Panc1 (cell line): Measurements from ENCODE around the gene AP3B1. TPM values are rescaled to one million over a fixed set of nuclear protein-coding genes. Genes with fewer than 3 reads are reported as not detected.

Source experiments
- ATAC-seq: fragments of 200-7000 bp; cut with Tn5 transposase; 2 replicates; pipeline ENCODE4 v1.9.1; 2020; ENCODE audit warnings: mild to moderate bottlenecking, moderate library complexity
- BruUV-seq: library from RNA; stranded (reverse); fragments of 400-500 nt; replicated peaks from 2 replicates; lab custom pipeline; 2021; lab: Mats Ljungman, UMichigan
- CTCF ChIA-PET: fragments of 300-600 bp; sonication (Branson Sonifier 250); formaldehyde crosslinking; loops from one replicate; lab custom pipeline; 2022; ENCODE audit warnings: antibody characterized with exemption; lab: Charles Lee
- POLR2A ChIA-PET: fragments of 300-600 bp; sonication (Branson Sonifier 250); formaldehyde crosslinking; loops from one replicate; lab custom pipeline; 2022; ENCODE audit warnings: antibody characterized with exemption; lab: Charles Lee
- DNase-seq: peaks from one replicate; pipeline ENCODE4 v3.0.0-alpha.2; 2010; ENCODE audit warnings: low read depth, low spot score
- H3K27ac ChIP-seq: 2 replicates; pipeline ENCODE4 v1.5.1; 2011; ENCODE audit warnings: mild to moderate bottlenecking, low read length, inconsistent platforms
- H3K27me3 ChIP-seq: fragments of 200-500 bp; sonication (Bioruptor generic); 2 replicates; pipeline ENCODE4 v1.6.0; 2014; ENCODE audit warnings: low read length, inconsistent platforms; ENCODE audit not compliant: control insufficient read depth, insufficient read depth
- H3K36me3 ChIP-seq: fragments of 200-500 bp; sonication (Bioruptor generic); 2 replicates; pipeline ENCODE4 v1.5.1; 2014; ENCODE audit warnings: inconsistent platforms, mild to moderate bottlenecking, low read length, moderate library complexity; ENCODE audit not compliant: control insufficient read depth, insufficient read depth
- H3K4me1 ChIP-seq: 2 replicates; pipeline ENCODE4 v1.5.1; 2011; ENCODE audit warnings: inconsistent platforms, mild to moderate bottlenecking, low read length, moderate library complexity; ENCODE audit not compliant: control insufficient read depth, insufficient read depth
- H3K4me3 ChIP-seq, 2 experiments: 2 replicates each; pipeline ENCODE4 v1.5.1; 2011 to 2012; ENCODE audit warnings: low read depth in 2 of 2, low read length in 2 of 2, mild to moderate bottlenecking in 2 of 2, inconsistent platforms in 1 of 2, moderate library complexity in 1 of 2
- H3K9me3 ChIP-seq: fragments of 200-500 bp; sonication (Bioruptor generic); 2 replicates; pipeline ENCODE4 v1.5.1; 2014; ENCODE audit warnings: low read depth, mild to moderate bottlenecking, inconsistent platforms, low read length, moderate library complexity; ENCODE audit not compliant: control insufficient read depth, insufficient read depth
- CTCF ChIP-seq: fragments of 450-650 bp; IDR thresholded peaks from 2 replicates; pipeline ENCODE4 v1.5.1; 2017; ENCODE audit warnings: mild to moderate bottlenecking
- POLR2AphosphoS5 ChIP-seq: IDR thresholded peaks from 2 replicates; pipeline ENCODE4 v1.6.1; 2012; ENCODE audit warnings: mild to moderate bottlenecking, low read depth, low read length, moderate library complexity
- REST ChIP-seq, 2 experiments: IDR thresholded peaks; 2 replicates each; pipeline ENCODE4 v1.6.1; 2011 to 2012; ENCODE audit warnings: low read depth in 2 of 2, control low read depth in 1 of 2, low read length in 1 of 2, mild to moderate bottlenecking in 1 of 2, moderate library complexity in 1 of 2; ENCODE audit not compliant: insufficient read depth in 1 of 2
- SIN3A ChIP-seq: IDR thresholded peaks from 2 replicates; pipeline ENCODE4 v1.6.1; 2012; ENCODE audit warnings: low read depth, mild to moderate bottlenecking, low read length, moderate library complexity, borderline replicate concordance; ENCODE audit not compliant: insufficient read depth
- TCF7L2 ChIP-seq: IDR thresholded peaks from 2 replicates; pipeline ENCODE4 v1.6.1; 2011; ENCODE audit warnings: mild to moderate bottlenecking, low read depth, low read length, inconsistent platforms
- in situ Hi-C: cut with HindIII; loops from 2 replicates; pipeline ENCODE4 v1.10.0; 2016; ENCODE audit warnings: low sequenced_read_pairs, low pct_unique_long_range_greater_than_20kb
- intact Hi-C: fragments of 100-400 bp; cut with micrococcal nuclease; formaldehyde crosslinking; loops from one replicate; pipeline ENCODE4 v1.10.0; 2022; ENCODE audit not compliant: unreplicated experiment
- total RNA-seq: library from RNA; stranded (reverse); gene quantifications from one replicate; pipeline ENCODE4 v1.2.1, GENCODE V29; 2021; ENCODE audit not compliant: unreplicated experiment

The AP3B1 gene
- total RNA-seq, 1 experiment from 2014 or later = 55.4 TPM

GRCh38 chr5:77972469-77973252, 321.8 kb downstream of the AP3B1 start:
- H3K4me1 ChIP-seq = no peaks in the 10 kb centered on the region
- H3K4me3 ChIP-seq = peak overlapping the region; percentile 14 to 18; a peak in 3 of 4 replicates
- H3K9me3 ChIP-seq = no peaks in the 10 kb centered on the region
- TF ChIP-seq CTCF (no peak), SIN3A (no peak), POLR2AphosphoS5 (no peak), TCF7L2 (no peak), REST (IDR thresholded peaks at IDR 0.05; ENCODE audit: insufficient read depth in 1 of 2, low read depth in 2 of 2, low read length in 1 of 2) (no peak)
- H3K36me3 ChIP-seq = no peaks in the 10 kb centered on the region
- intact Hi-C loops = no loop called here
- no peak overlapping the region for H3K27ac ChIP-seq
- in situ Hi-C loops = no loop called here
- ChIA-PET CTCF (no interaction called here), POLR2A (no interaction called here)
- no TSS peak for BruUV-seq
- ATAC-seq (no peak), DNase-seq (no peak)
- no peaks in the 10 kb centered on the region for H3K27me3 ChIP-seq

DNA sequence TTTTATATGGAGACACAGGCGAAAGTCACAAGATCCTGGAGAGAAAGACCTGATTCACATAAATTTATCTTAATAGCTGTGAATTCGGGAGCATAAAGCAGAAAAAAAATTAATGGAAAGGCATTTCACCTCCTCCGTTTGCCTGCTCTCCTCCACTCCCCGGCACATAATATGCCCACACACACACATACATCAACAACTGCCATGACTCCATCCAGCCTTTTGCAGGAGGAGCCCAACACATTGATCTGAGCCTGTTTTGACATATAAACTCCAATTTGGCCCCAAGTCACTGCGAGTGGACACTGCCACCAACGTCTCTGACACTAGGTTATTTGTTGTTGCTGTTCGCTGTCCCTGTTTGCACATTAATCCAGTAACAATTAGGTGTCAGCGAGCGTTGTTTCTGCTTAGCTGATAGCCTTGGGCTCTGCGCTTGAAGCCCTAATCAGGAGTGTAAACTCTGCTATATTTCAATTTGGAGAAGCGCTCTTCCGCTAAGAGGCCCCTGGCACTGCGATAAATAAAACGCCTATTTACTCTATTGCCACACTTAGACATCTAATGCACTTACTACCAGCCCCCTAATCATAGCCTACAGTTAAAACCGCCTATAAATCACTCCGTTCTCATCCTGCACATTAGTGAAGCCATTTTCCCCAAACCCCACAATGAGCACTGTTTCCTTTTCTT, 322.6 kb downstream of the AP3B1 start:
- intact Hi-C loops = no loop called here
- no peaks in the 10 kb centered on the region for H3K27me3 ChIP-seq
- ATAC-seq = no peak

More for the DNA sequence above, 322.6 kb downstream of the AP3B1 start:
- Histone ChIP-seq H3K4me3 (peak overlapping the region in 1 of 2 experiments; percentile 18; a peak in 1 of 4 replicates), H3K36me3 (no peaks in the 10 kb centered on the region), H3K9me3 (no peaks in the 10 kb centered on the region), H3K4me1 (no peaks in the 10 kb centered on the region), H3K27ac (no peak overlapping the region)
- no peak for TF ChIP-seq REST (IDR thresholded peaks at IDR 0.05; ENCODE audit: insufficient read depth in 1 of 2, low read depth in 2 of 2, low read length in 1 of 2)
- no peak for TF ChIP-seq CTCF
- no peak for TF ChIP-seq TCF7L2
- no peak for TF ChIP-seq POLR2AphosphoS5
- no peak for TF ChIP-seq SIN3A
- in situ Hi-C loops = no loop called here
- POLR2A ChIA-PET = no interaction called here
- no TSS peak for BruUV-seq
- CTCF ChIA-PET = interaction anchor here (0.6 kb wide), 1 partner anchor 695 kb away, joined by 3 read pairs; no protein-coding TSS in a partner anchor
- DNase-seq = no peak
